Measurements from ENCODE around the gene ABHD16A.

Gene ABHD16A

GRCh38 chr6:31664790-31665500, 38.2 kb downstream of the ABHD16A start, which contains the start of gene GPANK1:
GPANK1 (minus strand) TSS chr6:31664997; CDS start chr6:31664478, 519 bp downstream.
- DNase-seq (ENCODE audit: extremely low read depth, low read depth), result peak; percentile 95
- peak within 1 kb of the TSS; percentile 97 for H3K4me3 ChIP-seq (replicated peaks; ENCODE audit: low read depth, low read length)
- no peak for TF ChIP-seq CTCF (IDR thresholded peaks at IDR 0.05; ENCODE audit: low read depth, low read length, missing control alignments)

- peak overlapping the region; percentile 97 for H3K4me3 ChIP-seq (replicated peaks; ENCODE audit: low read depth, low read length)
- TF ChIP-seq CTCF (IDR thresholded peaks at IDR 0.05; ENCODE audit: low read depth, low read length, missing control alignments), result no peak
- peak; percentile 61 for DNase-seq (ENCODE audit: extremely low read depth, low read depth)
Observed at GRCh38 chr6:31663961-31664789, 38.9 kb downstream of the ABHD16A start.

- H3K4me3 ChIP-seq (replicated peaks; ENCODE audit: low read depth, low read length), result peak overlapping the region; percentile 97
- no peak for TF ChIP-seq CTCF (IDR thresholded peaks at IDR 0.05; ENCODE audit: low read depth, low read length, missing control alignments)
- no peak for DNase-seq (ENCODE audit: extremely low read depth, low read depth)
Observed at GRCh38 chr6:31663126-31663960, 39.8 kb downstream of the ABHD16A start.

- peak overlapping the region; percentile 97; the same call in 1 of the 2 replicates for H3K4me3 ChIP-seq (replicated peaks; ENCODE audit: low read depth, low read length)
- no peak for DNase-seq (ENCODE audit: extremely low read depth, low read depth)
- TF ChIP-seq CTCF (IDR thresholded peaks at IDR 0.05; ENCODE audit: low read depth, low read length, missing control alignments), result no peak
Observed at GRCh38 chr6:31662124-31662723, 40.9 kb downstream of the ABHD16A start.

GRCh38 chr6:31661262-31662123, 41.6 kb downstream of the ABHD16A start:
- no peak for DNase-seq (ENCODE audit: extremely low read depth, low read depth)
- TF ChIP-seq CTCF (IDR thresholded peaks at IDR 0.05; ENCODE audit: low read depth, low read length, missing control alignments), result no peak
- peak overlapping the region; percentile 71 for H3K4me3 ChIP-seq (replicated peaks; ENCODE audit: low read depth, low read length)

All from HFF-Myc (cell line).